OCI-LY1 (cell line): ENCODE data around the gene ELOVL6.

ENCODE experiments used
- CTCF ChIP-seq: fragments of 200-600 bp; sonication (generic), shearing (Covaris generic); IDR thresholded peaks from 2 replicates; pipeline ENCODE4 v1.5.1; 2017; ENCODE audit warnings: mild to moderate bottlenecking, antibody characterized with exemption, low read length, moderate library complexity, mixed read lengths
- EZH2 ChIP-seq: fragments of 200-600 bp; sonication (generic), shearing (Covaris generic); IDR thresholded peaks from 2 replicates; pipeline ENCODE4 v1.8.0; 2017; ENCODE audit warnings: borderline replicate concordance, mixed run types, mild to moderate bottlenecking, antibody characterized with exemption, low read length, moderate library complexity, mixed read lengths

GRCh38 chr4:110138551-110138950 lies 59.9 kb downstream of the ELOVL6 start:
- TF ChIP-seq CTCF: no peak
- no peak for TF ChIP-seq EZH2
